DND-41 (cell line): ENCODE measurements around the gene NUAK1.

Source experiments
- CTCF ChIP-seq: IDR thresholded peaks from 2 replicates; pipeline ENCODE4 v1.5.1; 2012; ENCODE audit warnings: borderline replicate concordance, low read length, moderate library complexity, mild to moderate bottlenecking; ENCODE audit not compliant: poor library complexity, severe bottlenecking; ENCODE audit errors: extremely low read depth
- EZH2 ChIP-seq: IDR thresholded peaks from 3 replicates; pipeline ENCODE4 v1.6.1; 2012; ENCODE audit warnings: borderline replicate concordance, low read depth, mild to moderate bottlenecking, moderate library complexity, low read length, inconsistent platforms; ENCODE audit not compliant: severe bottlenecking

- TF ChIP-seq CTCF (peak; percentile 78), EZH2 (no peak)
Observed at GRCh38 chr12:106136263-106136662, 2.5 kb downstream of the NUAK1 start.
